Activated CD4-positive, alpha-beta T cell treated with anti-CD3 and anti-CD28 coated beads, Interleukin-10, Interleukin-2, amounts not matched to agents 100 ng/mL and 50 ng/mL, durations not matched to agents 16 hours and 8 hours (primary cell): ENCODE results near the gene NTF3.

ENCODE experiments used
- DNase-seq: peaks from one replicate; pipeline ENCODE4 v3.0.0-alpha.2; 2020

NTF3 gene

DNA sequence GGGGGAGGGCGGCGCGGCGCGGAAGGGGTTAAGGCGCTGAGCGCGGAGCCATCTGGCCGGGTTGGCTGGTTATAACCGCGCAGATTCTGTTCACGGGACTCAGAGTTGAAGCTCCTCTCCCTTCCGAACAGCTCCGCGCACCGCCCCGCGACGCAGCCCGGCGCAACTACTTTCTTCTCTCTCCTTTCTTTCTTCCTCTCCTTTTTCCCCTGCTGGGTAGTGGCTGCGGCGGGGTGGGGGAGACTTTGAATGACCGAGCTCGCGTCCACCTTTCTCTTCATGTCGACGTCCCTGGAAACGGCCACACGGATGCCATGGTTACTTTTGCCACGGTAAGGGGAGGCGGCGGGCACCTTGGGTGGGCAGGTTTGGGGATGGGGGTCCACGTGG lies at the start of gene NTF3:
NTF3 (plus strand) TSS at position 98 of the 390 bp plus-strand sequence; CDS start at position 315, 217 bp downstream.
- no peak for DNase-seq

DNA sequence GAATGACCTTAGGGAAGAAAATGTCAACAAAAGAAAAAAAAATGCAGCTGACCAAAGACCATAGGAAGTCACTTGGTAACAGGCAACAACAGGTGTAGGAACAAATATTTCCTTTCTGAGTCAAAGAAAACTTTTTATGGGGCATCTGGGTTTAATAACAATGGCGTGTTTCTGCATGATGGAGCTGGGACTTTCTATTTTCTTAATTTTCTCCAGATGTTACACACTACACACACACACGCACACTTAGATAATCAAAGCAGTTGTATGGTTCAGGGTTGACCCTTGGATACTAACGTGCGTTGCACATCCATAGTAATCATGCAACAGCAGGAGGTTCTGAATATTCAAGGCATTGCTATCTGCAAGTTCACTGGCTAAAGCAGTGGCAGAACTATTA lies 47.9 kb upstream of the NTF3 start:
- no peak for DNase-seq

DNA sequence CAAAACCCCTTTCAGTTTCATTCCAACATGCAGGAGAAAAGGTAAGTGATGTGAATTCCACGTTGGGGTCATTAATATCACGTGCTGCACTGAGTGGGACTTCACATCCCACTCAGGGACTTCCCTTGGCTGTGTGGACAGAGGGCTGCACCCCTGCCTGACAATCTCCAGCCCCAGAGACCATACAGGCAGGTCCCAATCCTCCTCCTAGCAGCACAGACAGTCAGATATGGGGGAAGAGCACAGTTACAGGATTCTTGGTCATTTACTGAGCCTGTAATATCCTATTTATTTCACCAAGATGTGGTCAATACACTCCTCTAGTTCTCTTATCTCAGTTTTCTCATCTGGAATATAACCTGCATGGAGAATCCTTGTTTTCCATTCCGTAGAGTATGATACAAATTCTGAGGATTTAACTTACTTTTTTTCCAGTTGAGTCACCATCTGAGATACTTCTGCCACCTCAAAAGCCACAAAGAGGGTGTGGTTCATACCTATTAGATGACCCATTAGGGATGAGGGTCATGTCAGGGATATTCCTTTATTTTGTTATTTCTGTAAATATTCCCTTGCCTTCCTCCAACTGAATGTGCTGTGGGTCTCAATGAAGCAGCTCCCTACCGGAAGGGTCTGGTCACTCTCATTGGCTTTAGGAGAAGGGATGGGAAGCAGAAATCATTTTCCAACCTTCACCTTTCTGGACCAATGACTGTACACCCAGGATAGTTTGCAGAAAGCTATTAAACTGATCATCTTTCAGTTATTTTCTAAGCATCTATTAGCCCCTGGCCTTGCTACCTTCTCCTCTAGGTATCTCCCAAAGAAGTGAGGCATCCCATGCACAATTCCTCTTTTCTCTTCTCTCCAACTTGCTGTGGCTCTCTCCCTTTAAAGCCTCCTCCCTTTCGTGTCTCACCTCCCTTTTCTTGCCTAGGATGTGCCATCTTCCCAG lies 43.0 kb upstream of the NTF3 start:
- no peak for DNase-seq

DNA sequence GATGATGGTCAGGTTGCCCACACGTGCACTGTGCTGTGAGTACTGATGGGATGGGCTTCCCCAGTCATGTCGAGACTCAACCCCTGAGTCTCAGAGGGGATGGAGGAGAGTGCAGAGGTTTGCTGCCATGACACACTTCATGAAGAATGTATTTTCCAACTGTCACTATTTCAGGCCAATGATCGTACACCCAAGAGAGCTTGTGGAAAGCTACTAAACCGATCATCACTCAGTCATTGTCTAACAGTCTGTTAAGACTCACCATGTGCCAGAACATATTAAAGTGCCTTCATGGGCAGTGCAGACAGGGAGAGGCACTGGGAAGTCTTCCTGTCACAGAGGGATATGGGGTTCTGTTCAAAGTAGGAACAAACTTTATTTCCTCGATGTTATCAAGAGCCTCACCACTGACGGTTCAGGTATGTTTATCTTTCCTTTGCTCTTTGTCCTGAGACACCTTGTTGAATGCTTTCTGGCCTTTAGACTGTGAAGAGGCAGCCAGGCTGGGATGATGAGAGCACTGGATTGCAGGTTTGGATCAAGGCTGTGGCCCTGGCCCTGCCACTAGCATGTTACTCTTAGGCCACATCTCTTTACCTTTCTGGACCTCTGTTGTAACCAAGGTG lies 41.6 kb upstream of the NTF3 start:
- DNase-seq = no peak

DNA sequence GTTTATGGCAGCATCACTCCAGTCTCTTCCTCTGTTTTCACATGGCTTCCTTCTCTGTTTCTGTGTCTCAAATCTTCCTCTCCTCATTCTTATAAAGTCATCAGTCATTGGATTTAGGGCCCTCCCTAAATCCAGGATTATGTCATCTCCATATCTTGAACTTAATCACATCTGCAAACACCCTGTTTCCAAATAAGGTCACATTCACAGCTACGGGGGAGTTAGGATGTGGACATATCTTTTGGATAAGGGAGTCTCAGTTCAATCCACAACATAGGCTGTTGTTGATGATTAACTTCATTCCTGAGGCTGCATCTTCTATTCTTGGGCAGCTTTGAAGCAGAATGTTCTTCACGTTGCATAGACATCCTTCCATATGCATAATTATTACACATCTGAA lies 40.3 kb upstream of the NTF3 start:
- DNase-seq = no peak

DNA sequence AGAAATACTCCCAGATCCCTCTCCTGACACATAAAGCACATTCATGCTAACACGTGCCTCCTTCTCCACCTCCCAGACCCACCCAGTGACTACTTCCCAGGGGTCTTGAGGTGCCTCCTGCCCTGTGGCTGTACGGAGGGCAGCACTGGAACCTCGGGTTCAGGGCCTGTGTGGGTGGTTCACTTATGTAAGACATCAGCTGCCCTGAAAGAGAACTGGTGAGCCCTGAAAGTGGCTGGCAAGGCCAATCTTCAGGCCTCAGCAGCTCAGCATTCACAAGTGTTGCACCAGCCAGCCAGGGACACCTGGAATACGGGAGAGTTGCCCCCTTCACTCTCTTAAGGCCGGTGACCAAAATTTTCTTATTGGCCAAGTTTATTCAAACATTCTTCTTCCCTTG lies 38.9 kb upstream of the NTF3 start:
- no peak for DNase-seq

DNA sequence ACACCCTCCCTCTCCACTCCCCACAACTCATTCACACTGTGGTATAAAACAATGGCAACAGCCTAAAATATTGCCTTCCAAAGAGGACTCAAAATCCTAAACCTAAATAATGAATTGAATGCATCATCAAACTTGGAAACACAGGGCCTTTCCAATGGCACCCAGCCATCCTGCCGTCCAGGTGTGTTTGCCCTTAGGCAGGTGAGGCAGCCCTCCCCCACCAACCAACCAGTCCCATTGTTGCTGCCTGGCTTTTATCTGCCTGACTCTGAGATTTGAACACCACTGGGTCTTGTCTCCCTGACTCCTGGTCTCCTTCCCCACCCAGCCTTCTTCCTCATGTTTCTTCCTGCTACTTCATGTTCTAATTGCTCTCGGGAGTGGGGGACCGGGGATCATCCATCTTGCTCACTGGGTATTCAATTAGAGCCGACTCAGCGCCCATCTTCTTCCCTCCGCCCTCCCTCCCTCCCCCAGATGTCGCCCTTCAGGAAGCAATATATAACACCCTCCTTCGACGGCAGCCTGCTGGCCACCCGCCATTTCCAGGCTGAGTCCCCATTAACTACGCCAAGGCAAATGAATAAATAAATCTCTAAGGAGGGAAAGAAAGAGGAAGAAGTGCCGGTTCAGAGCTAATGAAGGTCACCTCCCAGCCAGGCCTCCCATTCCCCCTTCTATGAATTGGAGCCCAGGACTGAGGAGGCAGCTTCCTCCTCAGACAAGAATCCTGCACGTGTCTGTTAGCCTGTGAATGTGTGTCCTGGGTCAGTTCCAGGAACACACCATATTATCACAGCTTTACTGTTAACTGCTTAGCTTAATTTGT lies 36.3 kb upstream of the NTF3 start:
- DNase-seq = no peak

DNA sequence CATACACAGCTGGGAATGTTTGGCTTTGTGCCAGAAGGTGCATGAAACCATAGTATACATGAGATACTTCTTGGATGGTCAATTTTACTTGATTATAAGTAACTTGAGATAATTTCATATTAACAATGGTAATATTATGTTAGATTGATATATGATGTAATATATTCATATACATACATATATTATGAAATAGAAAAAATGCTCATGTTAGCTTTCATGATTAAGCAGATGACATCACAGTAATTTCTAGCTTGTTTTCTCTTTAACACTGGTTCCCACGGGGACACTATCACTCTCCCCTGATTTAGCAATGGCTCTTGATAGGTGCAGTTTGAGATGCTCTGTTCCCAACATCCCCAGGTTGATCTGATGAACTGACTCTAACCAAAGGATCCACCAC lies 35.4 kb upstream of the NTF3 start:
- DNase-seq = no peak

DNA sequence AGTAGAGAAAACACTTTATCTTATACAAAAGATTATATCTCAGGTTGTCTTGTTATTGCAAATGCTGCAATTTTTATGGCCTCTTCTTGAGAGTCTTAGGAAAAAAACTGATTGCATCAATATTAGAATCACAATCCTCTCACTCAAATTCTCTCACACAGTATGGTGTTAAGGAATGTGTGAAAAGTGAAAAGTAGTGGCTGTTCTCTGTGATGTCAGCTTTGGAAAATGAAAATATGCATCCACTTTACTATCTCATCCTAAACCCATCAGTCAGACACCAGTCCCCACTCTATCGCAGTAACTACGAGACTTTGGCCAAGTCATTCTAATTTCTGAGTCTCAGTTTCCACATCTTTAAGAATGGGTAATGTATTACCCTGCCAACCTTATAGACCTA lies 32.6 kb upstream of the NTF3 start:
- no peak for DNase-seq

DNA sequence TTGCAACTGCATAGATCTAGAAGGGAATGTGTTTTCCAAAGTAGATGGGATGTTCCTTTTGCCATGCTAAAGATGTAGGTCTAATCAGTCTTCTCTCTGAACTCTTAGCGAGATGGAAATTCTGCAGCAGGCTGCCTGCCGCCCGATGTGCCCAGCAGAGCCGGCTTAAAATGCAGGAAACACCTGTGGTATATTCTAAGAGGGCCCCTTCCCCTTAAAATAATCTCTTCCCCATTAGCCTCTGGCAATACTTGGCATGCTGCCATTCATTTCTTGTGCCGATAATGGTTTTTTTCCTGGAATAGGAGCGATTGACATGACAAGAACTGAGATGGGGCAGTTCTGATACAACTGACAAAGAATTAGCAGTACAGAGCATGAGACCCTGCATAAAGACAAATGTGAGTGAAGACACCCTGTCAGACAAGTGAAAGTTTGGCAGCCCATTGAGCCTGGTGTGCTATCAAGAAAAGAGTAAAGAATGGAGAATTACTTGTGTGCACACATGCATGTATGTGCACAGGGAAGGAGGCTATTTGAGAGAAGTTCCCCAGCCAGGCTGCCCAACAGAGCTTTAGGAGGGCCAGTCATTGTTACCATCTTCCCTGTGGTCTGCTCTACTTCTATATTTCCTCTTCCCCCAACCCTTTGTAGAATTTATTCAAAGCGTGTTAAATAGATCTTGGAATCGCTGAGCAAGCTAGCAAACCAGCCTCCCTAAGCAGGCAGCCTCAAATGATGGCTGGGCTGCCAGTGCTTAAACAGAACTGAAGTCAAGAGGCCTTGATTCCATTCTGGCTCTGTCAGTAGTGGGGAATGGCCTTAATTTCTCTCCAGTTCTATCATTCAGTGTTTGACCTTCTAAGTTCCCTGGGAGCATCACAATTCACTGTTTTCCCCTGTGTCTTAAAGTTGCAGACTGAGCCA lies 29.6 kb upstream of the NTF3 start:
- DNase-seq = no peak

DNA sequence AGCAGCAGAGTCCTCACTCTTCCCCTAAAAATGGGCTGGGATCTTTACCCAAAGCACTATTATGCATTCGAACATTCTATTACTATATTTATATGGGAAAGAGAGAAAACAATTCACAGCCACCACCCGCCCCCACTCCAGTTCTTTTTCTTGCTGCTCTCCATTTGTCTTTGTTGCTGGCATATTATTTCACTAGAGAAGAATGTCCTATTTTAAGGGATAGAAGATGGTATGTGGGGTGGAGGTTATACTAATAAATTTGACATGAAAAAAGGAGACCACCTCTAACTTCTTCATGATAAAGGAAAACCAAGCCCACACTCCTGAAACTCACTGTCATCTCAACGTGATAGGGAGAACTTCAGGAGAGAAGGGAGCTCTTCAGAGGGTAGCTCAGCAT lies 28.5 kb upstream of the NTF3 start:
- no peak for DNase-seq

DNA sequence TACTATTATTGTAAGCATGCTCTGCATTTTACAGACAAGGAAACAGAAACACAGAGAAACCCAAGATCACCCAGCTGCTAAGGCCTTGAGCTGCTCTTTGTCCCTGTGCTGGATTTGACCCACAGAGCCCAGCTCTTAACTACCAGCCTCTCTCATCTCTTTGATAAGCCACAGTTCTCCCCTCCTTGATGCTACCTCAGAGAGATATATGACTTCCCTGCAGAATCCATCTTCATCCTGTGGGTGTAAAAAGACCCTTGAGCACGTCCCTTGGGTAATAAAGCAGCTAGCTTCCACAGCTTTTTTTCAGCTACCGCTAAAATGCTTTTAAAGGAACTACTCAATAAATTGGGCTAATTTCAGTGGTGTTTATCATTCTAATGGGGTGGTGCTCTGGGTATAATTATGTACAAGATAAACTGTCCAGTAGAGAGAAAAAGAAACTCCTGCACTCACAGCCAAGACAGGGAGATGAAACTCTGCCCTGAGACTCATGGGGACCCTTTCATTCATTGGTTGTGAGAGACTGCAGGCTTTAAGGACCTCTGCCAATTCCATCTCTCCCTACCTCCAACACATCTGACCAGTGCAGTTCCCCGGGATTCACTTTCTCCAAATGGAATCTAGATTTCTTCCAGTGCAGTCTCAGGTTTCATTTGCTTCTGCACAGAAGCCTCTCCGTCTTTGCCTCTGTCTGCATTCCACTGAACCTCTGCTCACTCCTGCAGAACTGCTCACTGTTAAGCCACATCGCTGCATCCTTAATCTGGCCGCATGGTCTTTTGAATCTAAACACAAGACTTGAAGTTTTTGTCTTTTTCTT lies 24.7 kb upstream of the NTF3 start:
- no peak for DNase-seq

DNA sequence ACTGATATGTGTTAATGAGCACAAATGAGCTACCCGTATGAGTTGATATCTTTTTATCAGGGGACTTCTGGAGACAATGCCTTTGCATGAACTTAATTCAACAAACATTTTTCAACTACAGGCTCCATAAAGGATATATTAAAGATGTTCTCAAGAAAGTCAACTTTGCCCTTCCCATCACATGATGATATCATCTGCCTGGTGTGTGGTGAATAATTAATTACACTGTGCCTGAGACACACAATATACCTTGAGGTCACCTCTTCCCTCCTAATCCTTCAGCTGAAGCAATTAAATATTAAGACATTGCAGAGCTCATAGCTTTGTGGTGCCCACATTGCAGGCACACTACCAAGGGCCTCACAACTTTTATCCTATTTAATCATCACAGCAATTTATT lies 22.3 kb upstream of the NTF3 start:
- DNase-seq = no peak

DNA sequence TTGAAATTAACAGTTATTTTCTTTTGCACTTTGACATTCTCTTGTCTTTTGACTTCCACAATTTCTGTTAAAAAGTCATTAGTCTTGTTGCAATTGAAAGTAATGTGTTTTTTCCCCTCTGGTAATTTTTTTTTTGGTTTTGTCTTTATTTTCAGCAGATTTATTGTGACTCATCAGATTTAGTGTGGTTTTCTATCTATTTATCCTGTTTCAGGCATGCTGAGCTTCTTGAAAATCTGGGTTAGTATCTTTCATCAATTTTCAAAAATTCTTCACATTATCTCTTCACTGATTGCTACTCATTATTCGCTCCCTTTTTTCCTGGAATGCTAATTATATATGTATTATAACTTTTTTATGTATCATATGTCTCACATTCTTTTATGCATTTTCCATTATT lies 15.3 kb upstream of the NTF3 start:
- no peak for DNase-seq

DNA sequence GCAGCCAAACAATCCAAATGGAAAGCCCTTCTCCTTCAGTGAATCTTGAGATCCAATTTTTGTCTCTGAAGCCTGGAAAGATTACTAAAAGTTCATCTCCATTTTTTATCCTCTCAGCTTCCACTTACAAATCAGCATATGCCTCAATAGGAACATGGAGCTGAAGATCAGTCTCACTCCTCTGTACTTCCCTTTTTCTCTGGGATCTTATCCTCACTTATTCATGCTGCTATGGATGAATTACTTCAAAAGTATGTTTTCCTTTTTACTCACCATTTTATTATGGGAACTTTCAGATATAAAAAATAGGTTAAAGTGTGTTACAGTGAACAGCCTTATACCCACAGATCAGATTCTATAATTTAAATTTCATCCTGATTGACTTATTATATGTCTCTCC lies 14.4 kb upstream of the NTF3 start:
- no peak for DNase-seq

DNA sequence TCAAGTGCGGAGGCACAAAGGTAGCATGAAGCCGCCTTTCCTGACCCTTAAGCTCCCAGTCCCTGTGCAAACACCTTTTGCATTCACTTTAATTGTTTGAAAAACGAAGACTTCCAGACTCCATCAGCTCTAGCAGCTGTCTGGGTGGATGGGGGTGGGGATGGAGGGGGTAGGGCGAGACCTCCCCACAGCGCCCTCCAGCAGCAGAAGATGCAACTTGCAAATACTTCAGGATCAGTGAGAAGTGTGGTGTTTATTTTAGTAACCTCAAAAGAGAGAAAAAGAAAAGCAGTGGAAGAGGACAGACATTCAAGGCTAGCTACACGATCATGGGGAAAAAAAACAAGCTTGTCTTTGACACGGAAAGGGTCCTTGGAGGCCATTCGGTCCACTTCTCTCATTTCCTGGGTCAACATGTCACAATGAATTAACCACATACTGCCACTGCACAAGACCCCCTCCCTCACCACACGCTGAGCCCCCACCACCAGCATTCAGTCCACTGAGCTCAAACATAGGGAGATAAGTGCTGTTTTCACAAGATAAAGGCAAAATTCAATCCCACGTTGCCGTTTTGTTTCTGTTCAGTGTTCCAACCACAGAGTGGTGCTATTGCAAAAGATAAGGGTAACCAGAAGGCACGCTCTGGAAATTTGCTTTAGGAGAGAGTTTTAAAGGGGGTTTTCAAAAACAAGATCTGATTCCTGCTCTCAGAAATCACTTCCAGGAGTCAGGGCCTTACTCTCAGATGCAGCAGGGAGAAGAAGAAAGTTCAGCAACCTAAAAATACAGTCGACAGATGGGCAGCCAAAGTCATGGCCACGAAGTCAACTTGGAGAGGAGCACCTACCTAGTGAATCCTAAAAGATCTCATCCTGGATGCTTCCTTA lies 3.3 kb upstream of the NTF3 start:
- no peak for DNase-seq

DNA sequence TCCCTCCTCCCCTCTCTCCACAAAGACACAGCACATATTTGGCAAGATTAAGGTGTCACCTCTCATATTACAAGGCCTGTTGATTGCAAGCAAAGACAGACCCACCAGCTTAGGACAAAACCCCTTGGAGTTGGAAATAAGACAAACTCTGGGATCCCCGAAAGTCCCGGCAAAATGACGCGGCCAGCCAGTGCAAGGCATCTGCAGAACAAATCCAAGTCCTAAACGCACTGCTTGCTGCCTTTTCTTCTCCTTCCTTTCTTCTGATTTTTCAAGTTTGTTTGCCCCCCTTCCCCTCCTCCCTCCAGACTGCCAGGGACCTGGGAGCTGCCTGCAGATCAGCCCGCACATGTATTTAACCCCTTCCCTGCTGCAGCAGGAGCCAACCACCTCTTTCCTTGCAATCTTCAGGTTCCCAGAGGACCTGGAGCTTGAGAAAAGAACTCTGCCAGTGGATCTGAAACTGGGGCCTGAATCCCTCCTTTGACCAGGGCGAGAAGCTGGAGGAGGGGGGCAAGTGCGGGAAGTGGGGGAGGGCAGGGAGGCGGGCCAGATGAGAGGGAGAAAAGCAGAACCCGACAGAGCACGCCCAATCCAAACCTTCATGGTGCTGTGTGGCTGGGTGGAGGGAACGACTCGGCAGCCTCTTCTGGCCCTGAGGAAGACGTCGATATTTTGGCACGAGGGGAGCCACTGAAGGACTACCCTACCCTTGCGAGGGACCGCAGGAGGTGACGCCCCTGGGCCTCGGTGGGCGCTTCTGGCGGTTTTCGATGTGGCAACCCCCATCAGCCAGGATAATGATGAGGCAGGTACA lies 2.0 kb upstream of the NTF3 start:
- no peak for DNase-seq

DNA sequence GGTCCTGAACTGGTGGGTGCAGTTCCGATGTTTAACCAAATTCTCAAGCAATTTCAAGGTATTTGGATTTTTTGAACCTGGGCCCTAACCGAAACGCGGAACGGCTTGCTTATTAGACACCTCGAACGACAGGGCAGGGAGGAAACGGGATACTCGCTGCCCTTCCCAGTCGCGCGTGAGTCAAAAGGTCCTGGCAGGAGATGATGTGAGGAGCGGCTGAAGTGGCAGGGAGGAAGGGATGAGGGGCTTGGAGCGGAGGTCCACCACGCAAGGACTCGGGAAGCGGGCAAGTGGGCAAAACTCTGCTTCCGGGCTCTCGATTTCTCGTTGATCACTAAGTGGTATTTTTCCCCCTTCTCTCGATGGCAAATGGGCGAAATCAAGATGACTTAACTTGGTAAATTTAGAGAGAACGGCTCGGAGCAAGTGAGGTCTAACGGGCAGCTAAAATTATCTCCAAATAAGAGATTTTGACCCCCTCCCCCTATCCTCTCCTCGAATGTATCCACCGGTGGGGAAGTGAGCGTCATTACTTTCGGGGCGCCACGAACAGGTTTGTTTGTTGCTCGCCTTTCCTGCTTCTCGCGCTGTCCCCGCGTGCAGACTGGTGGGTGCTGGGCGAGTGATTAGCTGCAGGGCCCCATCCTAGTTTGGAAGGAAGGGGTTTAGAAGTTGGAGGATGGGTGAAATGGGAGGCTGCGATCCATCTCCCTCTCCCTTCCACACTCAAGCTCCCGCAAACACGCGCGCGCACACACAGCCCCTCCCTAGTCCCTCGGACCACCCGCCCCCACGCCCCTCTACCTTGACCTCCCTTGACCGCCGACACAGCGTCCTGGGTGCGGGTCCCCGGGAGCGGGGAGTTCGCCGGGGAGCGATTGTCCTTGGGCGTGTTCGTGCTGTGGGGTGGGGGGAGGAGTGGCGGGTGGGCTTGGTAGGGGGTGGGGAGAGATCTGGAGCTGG lies 986 bp upstream of the NTF3 start:
- DNase-seq = no peak
